GM23338 (cell line): ENCODE data around the gene TIE1. TPM values are rescaled to one million over a fixed set of nuclear protein-coding genes. Genes with fewer than 3 reads are reported as not detected.

Experiments used
- ATAC-seq: fragments of 200-7000 bp; cut with Tn5 transposase; 3 replicates; pipeline ENCODE4 v1.9.1; 2020
- DNase-seq: peaks from one replicate; pipeline ENCODE4 v3.0.0-alpha.2; 2015; ENCODE audit warnings: low spot score
- H2AFZ ChIP-seq: fragments of 200-600 bp; sonication (generic); 2 replicates; pipeline ENCODE4 v1.8.0; 2016; ENCODE audit warnings: antibody characterized with exemption, mild to moderate bottlenecking, moderate library complexity
- H3F3A ChIP-seq: fragments of 200-600 bp; sonication (generic); replicated peaks from 2 replicates; pipeline ENCODE4 v1.8.0; 2017; ENCODE audit warnings: antibody characterized with exemption, mixed run types, low read depth
- H3K27ac ChIP-seq: fragments of 200-600 bp; sonication (generic); 2 replicates; pipeline ENCODE4 v1.6.1; 2016; ENCODE audit warnings: low read depth
- H3K27me3 ChIP-seq: fragments of 200-600 bp; sonication (generic); 2 replicates; pipeline ENCODE4 v1.8.0; 2016; ENCODE audit warnings: mild to moderate bottlenecking, mixed run types, moderate library complexity; ENCODE audit not compliant: insufficient read depth
- H3K36me3 ChIP-seq: fragments of 200-600 bp; sonication (generic); 2 replicates; pipeline ENCODE4 v1.8.0; 2016; ENCODE audit warnings: mild to moderate bottlenecking; ENCODE audit not compliant: insufficient read depth
- H3K4me1 ChIP-seq: fragments of 200-600 bp; sonication (generic); 2 replicates; pipeline ENCODE4 v1.8.0; 2016; ENCODE audit warnings: mild to moderate bottlenecking, moderate library complexity; ENCODE audit not compliant: insufficient read depth
- H3K4me2 ChIP-seq: fragments of 200-600 bp; sonication (generic); 2 replicates; pipeline ENCODE4 v1.7.1; 2017; ENCODE audit warnings: mixed run types
- H3K4me3 ChIP-seq: fragments of 200-600 bp; sonication (generic); 2 replicates; pipeline ENCODE4 v1.6.1; 2016; ENCODE audit warnings: mixed run types
- H3K79me2 ChIP-seq: fragments of 200-600 bp; sonication (generic); replicated peaks from 2 replicates; pipeline ENCODE4 v1.8.0; 2017; ENCODE audit warnings: mild to moderate bottlenecking; ENCODE audit not compliant: insufficient read depth
- H3K9me2 ChIP-seq: fragments of 200-600 bp; sonication (generic); 2 replicates; pipeline ENCODE4 v1.8.0; 2017; ENCODE audit not compliant: insufficient read depth
- H4K20me1 ChIP-seq: fragments of 200-600 bp; sonication (generic); replicated peaks from 2 replicates; pipeline ENCODE4 v1.8.0; 2017; ENCODE audit warnings: mild to moderate bottlenecking; ENCODE audit not compliant: insufficient read depth
- H3K27ac Mint-ChIP-seq: 2 replicates; pipeline ENCODE4 v1.8.0; 2020; ENCODE audit warnings: inconsistent platforms, mild to moderate bottlenecking, moderate library complexity, mixed read lengths
- H3K27me3 Mint-ChIP-seq: 3 replicates; pipeline ENCODE4 v1.8.0; 2022; ENCODE audit warnings: low read depth, mild to moderate bottlenecking, moderate library complexity, mixed read lengths, inconsistent platforms; ENCODE audit not compliant: insufficient read depth, poor library complexity
- H3K36me3 Mint-ChIP-seq: 3 replicates; pipeline ENCODE4 v1.8.0; 2021; ENCODE audit warnings: low read depth, mild to moderate bottlenecking, inconsistent platforms, moderate library complexity, mixed read lengths
- H3K4me1 Mint-ChIP-seq: 3 replicates; pipeline ENCODE4 v1.8.0; 2020; ENCODE audit warnings: mild to moderate bottlenecking, inconsistent platforms, mixed read lengths
- H3K4me3 Mint-ChIP-seq: 3 replicates; pipeline ENCODE4 v1.8.0; 2021; ENCODE audit warnings: moderate library complexity, mild to moderate bottlenecking, inconsistent platforms, mixed read lengths
- H3K9me3 Mint-ChIP-seq: 3 replicates; pipeline ENCODE4 v1.8.0; 2020; ENCODE audit warnings: moderate library complexity, mild to moderate bottlenecking, inconsistent platforms, mixed read lengths
- CREB1 ChIP-seq: fragments of 250-450 bp; sonication (Bioruptor Pico); IDR thresholded peaks from 2 replicates; pipeline ENCODE4 v1.5.0; 2020; ENCODE audit warnings: low read depth, mild to moderate bottlenecking, moderate library complexity
- CTCF ChIP-seq, 2 experiments: fragments of 200-600 bp in 1 of 2; sonication (generic) in 1 of 2; conservative IDR thresholded peaks; 2 replicates each; pipeline versions ENCODE4 v1.5.1 to v1.6.1; 2016 to 2017; ENCODE audit warnings: antibody characterized with exemption in 2 of 2, low read depth in 2 of 2, mild to moderate bottlenecking in 2 of 2, moderate library complexity in 1 of 2
- ETS1 ChIP-seq: IDR thresholded peaks from 2 replicates; pipeline ENCODE4 v1.6.1; 2016; ENCODE audit warnings: antibody characterized with exemption
- EZH2 ChIP-seq: fragments of 200-600 bp; sonication (generic); IDR thresholded peaks from one replicate; pipeline ENCODE4 v1.8.0; 2017; ENCODE audit warnings: antibody characterized with exemption, mild to moderate bottlenecking, low read depth; ENCODE audit not compliant: unreplicated experiment
- EZH2phosphoT487 ChIP-seq: fragments of 200-600 bp; sonication (generic); IDR thresholded peaks from one replicate; pipeline ENCODE4 v1.8.1; 2018; ENCODE audit warnings: antibody characterized with exemption; ENCODE audit not compliant: unreplicated experiment
- JUNB ChIP-seq: IDR thresholded peaks from one replicate; pipeline ENCODE4 v1.6.1; 2016; ENCODE audit warnings: antibody characterized with exemption; ENCODE audit not compliant: unreplicated experiment
- NANOG ChIP-seq: IDR thresholded peaks from 2 replicates; pipeline ENCODE4 v1.6.1; 2016; ENCODE audit warnings: antibody characterized with exemption, borderline replicate concordance
- POLR2AphosphoS5 ChIP-seq: IDR thresholded peaks from 2 replicates; pipeline ENCODE4 v1.6.1; 2016; ENCODE audit warnings: antibody characterized with exemption, low read depth
- REST ChIP-seq: IDR thresholded peaks from one replicate; pipeline ENCODE4 v1.6.1; 2018; ENCODE audit warnings: antibody characterized with exemption; ENCODE audit not compliant: unreplicated experiment
- STAT1 ChIP-seq: IDR thresholded peaks from one replicate; pipeline ENCODE4 v1.6.1; 2016; ENCODE audit warnings: antibody characterized with exemption; ENCODE audit not compliant: unreplicated experiment
- ZNF114 ChIP-seq: fragments of 250-450 bp; sonication (Bioruptor Pico); IDR thresholded peaks from 2 replicates; pipeline ENCODE4 v1.5.0; 2020; ENCODE audit warnings: mild to moderate bottlenecking, moderate library complexity
- ZNF331 ChIP-seq: fragments of 250-450 bp; sonication (Bioruptor Pico); IDR thresholded peaks from 2 replicates; pipeline ENCODE4 v1.5.0; 2020; ENCODE audit warnings: low read depth, mild to moderate bottlenecking, moderate library complexity
- ZNF462 ChIP-seq: fragments of 250-450 bp; sonication (Bioruptor Pico); IDR thresholded peaks from 2 replicates; pipeline ENCODE4 v1.5.0; 2020; ENCODE audit warnings: mild to moderate bottlenecking, moderate library complexity
- polyA plus RNA-seq: library from polyadenylated mRNA; unstranded; fragments of >200 nt; fragmentation: Nextera tagmentation; extraction: Ambion mirVana; gene quantifications from 2 replicates; pipeline ENCODE4 v1.2.1, GENCODE V29; 2016
- total RNA-seq: library from RNA; depleted of rRNA; stranded (reverse); fragments of >200 nt; shearing (Covaris generic); gene quantifications from 2 replicates; pipeline ENCODE4 v1.2.3, GENCODE V29; 2014

TIE1 gene
- total and polyA plus RNA-seq, 2 experiments from 2014 or later = 0.37 to 2.3 TPM

- no peaks in the 10 kb centered on the region for H3K27me3 ChIP-seq
- H3K4me1 ChIP-seq = no peaks in the 10 kb centered on the region
- H3K27ac ChIP-seq = no peak overlapping the region
- no peak overlapping the region for H3K4me3 Mint-ChIP-seq
- peaks cover 7% of the 10 kb centered on the region for H3K27me3 Mint-ChIP-seq
- DNase-seq = no peak
- no peaks in the 10 kb centered on the region for H3K9me3 Mint-ChIP-seq
- no peaks in the 10 kb centered on the region for H3F3A ChIP-seq
- no peak for ATAC-seq
- H3K9me2 ChIP-seq = no peaks in the 10 kb centered on the region
- TF ChIP-seq CREB1 (CRISPR knock-in tag) = no peak
- no peak for TF ChIP-seq ETS1
- no peak for TF ChIP-seq EZH2phosphoT487
- no peak for TF ChIP-seq STAT1
- TF ChIP-seq ZNF114 (CRISPR knock-in tag) = no peak
- TF ChIP-seq POLR2AphosphoS5 = no peak
- TF ChIP-seq ZNF462 (CRISPR knock-in tag) = no peak
- no peak for TF ChIP-seq JUNB
- TF ChIP-seq CTCF (conservative IDR thresholded peaks at IDR 0.05; ENCODE audit: low read depth in 2 of 2) = no peak
- TF ChIP-seq ZNF331 (CRISPR knock-in tag) = no peak
- TF ChIP-seq REST = no peak
- no peak for TF ChIP-seq EZH2
- TF ChIP-seq NANOG = no peak
- H3K4me1 Mint-ChIP-seq = no peaks in the 10 kb centered on the region
- no peaks in the 10 kb centered on the region for H3K79me2 ChIP-seq
- no peak overlapping the region for H2AFZ ChIP-seq
- H3K4me3 ChIP-seq = no peak overlapping the region
- no peaks in the 10 kb centered on the region for H3K36me3 ChIP-seq
- no peak overlapping the region; the same call in 1 of the 2 replicates for H3K27ac Mint-ChIP-seq
- no peaks in the 10 kb centered on the region for H4K20me1 ChIP-seq
- H3K36me3 Mint-ChIP-seq = no peaks in the 10 kb centered on the region; the same call in 2 of the 3 replicates
- no peak overlapping the region for H3K4me2 ChIP-seq
These were observed 10.7 kb downstream of the TIE1 start for GRCh38 chr1:43311521-43311920.
